ENCODE results near the gene ACTN4. TPM values are rescaled to one million over a fixed set of nuclear protein-coding genes. Genes with fewer than 3 reads are reported as not detected.

Gene ACTN4
- total RNA-seq, 2 experiments from 2014 or later = 337 to 354 TPM

DNA sequence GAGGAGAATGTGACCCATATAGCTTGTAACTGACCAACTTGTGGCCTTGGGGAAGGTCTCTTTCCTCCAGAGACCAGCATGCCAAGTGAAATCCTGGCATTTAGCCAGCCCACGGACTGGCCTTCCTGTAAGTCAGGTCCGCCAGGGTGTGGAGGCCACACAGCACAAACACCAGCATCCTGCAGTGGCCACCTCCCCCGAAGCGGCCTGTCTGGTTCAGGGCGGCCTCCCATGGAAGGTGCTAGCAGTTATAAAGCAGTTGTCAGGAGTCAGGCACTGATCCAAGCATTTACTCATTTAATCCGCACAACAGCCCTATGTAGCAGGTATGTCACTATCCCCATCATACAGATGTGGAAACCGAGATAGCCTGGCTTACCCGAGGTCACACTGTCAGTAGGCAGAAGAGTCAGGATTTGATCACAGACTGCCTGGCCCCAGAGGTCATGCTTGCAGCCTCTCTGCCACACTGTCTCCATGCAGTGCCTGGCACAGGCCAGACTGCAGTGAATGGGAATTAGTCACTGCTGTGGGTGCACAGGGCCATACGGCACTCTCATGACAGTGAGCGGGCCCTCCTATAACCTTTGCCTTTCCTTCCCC, 60.2 kb downstream of the ACTN4 start:
- no peaks in the 10 kb centered on the region for H3K27me3 Mint-ChIP-seq
- H3K9me3 Mint-ChIP-seq = no peaks in the 10 kb centered on the region
- ChIA-PET POLR2A (no interaction called here), CTCF (no interaction called here)
- no peak overlapping the region for H3K4me3 Mint-ChIP-seq
- H3K27ac Mint-ChIP-seq = no peak overlapping the region
- DNase-seq = no peak
- peaks cover 32% of the 10 kb centered on the region for H3K36me3 Mint-ChIP-seq (ENCODE audit: low read depth)
- no peaks in the 10 kb centered on the region for H3K4me1 Mint-ChIP-seq

- CTCF ChIA-PET = no interaction called here
- POLR2A ChIA-PET = no interaction called here
- no peak for DNase-seq
- H3K36me3 Mint-ChIP-seq (ENCODE audit: low read depth) = peaks cover 34% of the 10 kb centered on the region
- H3K9me3 Mint-ChIP-seq = no peaks in the 10 kb centered on the region
- H3K4me1 Mint-ChIP-seq = no peaks in the 10 kb centered on the region
- no peak overlapping the region for H3K27ac Mint-ChIP-seq
- no peaks in the 10 kb centered on the region for H3K27me3 Mint-ChIP-seq
- H3K4me3 Mint-ChIP-seq = no peak overlapping the region
Measured at GRCh38 chr19:38708413-38709024, 61.1 kb downstream of the ACTN4 start.

DNA sequence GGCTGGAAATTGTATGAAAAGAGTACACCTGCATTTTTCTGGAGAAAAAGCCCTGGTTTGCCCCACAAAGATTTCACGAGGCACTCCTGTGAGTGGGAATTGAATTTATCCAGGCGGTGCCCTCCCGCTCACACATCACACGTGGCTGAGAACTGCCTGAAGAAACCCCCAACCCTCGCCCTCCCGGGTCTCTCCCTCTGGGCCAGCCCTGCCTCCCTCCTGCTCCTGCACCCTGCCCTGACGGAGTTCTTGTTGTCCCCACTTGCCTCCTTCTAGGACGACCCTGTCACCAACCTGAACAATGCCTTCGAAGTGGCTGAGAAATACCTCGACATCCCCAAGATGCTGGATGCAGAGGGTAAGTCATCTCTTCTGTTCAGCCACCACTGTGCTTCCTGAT, 61.7 kb downstream of the ACTN4 start:
- no peak for DNase-seq
- ChIA-PET POLR2A (no interaction called here), CTCF (no interaction called here)
- Mint-ChIP-seq H3K27me3 (no peaks in the 10 kb centered on the region), H3K27ac (no peak overlapping the region), H3K4me3 (no peak overlapping the region), H3K9me3 (no peaks in the 10 kb centered on the region), H3K36me3 (ENCODE audit: low read depth) (peaks cover 30% of the 10 kb centered on the region), H3K4me1 (no peaks in the 10 kb centered on the region)

DNA sequence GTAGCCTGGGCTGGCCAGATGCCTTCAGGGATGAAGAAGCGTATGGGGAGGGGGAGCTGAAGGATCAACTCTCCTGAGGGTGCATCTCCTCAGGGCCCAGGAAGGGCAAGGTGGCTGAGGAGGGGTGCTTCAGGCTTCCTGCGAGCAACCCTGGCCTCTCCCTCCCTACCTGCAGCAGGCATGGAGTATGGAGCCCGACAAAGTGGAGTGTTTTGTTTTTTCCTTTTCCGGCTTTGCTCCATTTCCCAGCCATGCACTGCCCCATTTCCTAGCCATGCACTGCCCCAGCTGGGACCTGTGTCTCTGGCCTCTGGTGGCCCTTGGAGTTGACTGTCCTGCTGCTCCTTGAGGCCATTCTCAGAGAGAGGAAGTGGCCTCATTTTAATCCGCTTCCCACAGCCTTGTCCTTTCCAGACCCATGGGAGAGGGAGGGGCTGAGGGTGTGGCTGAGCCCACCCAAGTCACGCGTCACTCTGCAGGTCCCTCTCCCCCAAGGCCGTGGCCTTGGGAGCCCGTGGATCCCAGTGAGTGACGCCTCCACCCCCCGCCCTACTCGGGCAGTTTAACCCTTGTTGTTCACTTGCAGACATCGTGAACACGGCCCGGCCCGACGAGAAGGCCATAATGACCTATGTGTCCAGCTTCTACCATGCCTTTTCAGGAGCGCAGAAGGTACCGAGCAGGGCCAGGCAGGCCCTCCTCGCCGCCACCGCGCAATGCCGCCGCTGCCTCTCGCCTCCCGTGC, 62.4 kb downstream of the ACTN4 start:
- CTCF ChIA-PET = interaction anchor here (0.6 to 2.7 kb wide), 2 partner anchors 54 to 220 kb away, joined by 3 to 9 read pairs; partner anchors contain the start of genes MRPS12 and SARS2
- Mint-ChIP-seq H3K4me3 (no peak overlapping the region), H3K9me3 (no peaks in the 10 kb centered on the region), H3K27ac (no peak overlapping the region), H3K27me3 (no peaks in the 10 kb centered on the region), H3K4me1 (no peaks in the 10 kb centered on the region), H3K36me3 (ENCODE audit: low read depth) (peaks cover 30% of the 10 kb centered on the region)
- DNase-seq = no peak
- POLR2A ChIA-PET = no interaction called here

- Mint-ChIP-seq H3K27me3 (no peaks in the 10 kb centered on the region), H3K36me3 (ENCODE audit: low read depth) (peaks cover 33% of the 10 kb centered on the region), H3K4me1 (no peaks in the 10 kb centered on the region), H3K9me3 (no peaks in the 10 kb centered on the region), H3K4me3 (no peak overlapping the region), H3K27ac (peak overlapping the region; percentile 57)
- ChIA-PET CTCF (interaction anchor here (2.7 kb wide), 1 partner anchor 219 kb away, joined by 9 read pairs; the partner anchor contains the start of genes MRPS12 and SARS2), POLR2A (no interaction called here)
- DNase-seq = no peak
Measured at GRCh38 chr19:38710416-38710702, 62.9 kb downstream of the ACTN4 start.

DNA sequence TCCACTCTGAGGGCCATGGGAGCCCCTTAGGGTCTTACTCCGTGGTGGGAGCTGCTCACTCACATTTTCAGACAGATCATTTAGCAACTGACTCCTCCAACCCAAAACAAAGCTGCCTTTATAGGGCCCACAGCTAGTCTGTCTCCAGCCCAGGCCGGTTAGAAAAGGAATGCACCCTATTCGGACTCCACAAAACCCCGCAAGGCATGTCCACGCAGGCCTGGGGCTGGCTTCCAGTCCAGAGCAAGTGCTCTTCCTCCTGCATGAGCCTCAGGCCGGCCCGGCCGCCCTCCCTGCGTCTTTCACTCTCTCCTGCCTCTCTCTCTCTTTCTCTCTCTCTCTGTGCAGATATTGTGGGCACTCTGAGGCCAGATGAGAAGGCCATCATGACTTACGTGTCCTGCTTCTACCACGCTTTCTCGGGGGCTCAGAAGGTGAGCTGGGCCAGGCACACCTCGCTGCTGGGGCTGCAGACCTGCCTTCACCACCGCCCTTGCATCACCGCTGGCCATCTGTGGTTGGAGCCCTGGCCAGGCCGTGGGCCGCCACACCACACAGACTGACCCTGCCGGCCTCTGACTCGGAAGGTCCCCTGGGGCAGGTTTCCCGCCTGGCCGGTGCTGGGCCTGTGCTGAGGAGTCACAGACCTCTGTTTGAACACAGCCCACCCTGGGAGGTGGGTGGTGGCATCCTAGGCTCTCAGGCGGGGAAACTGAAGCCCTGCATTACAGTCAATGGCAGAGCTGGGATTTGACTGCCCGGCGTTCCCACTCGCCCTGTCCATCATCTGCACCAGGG, 63.7 kb downstream of the ACTN4 start:
- H3K27me3 Mint-ChIP-seq = no peaks in the 10 kb centered on the region
- CTCF ChIA-PET = interaction anchor here (0.6 to 2.7 kb wide), 3 partner anchors 158 to 275 kb away, joined by 3 to 9 read pairs (median 4); partner anchors contain the start of genes MRPS12 and SARS2
- DNase-seq = no peak
- peaks cover 26% of the 10 kb centered on the region for H3K36me3 Mint-ChIP-seq (ENCODE audit: low read depth)
- H3K4me3 Mint-ChIP-seq = no peak overlapping the region
- H3K4me1 Mint-ChIP-seq = no peaks in the 10 kb centered on the region
- H3K27ac Mint-ChIP-seq = peak overlapping the region; percentile 57
- POLR2A ChIA-PET = no interaction called here
- no peaks in the 10 kb centered on the region for H3K9me3 Mint-ChIP-seq

- H3K27me3 Mint-ChIP-seq = no peaks in the 10 kb centered on the region
- ChIA-PET POLR2A (no interaction called here), CTCF (interaction anchor here (0.9 to 2.7 kb wide), 2 partner anchors 157 to 218 kb away, joined by 4 to 9 read pairs; partner anchors contain the start of genes MRPS12 and SARS2)
- no peak for DNase-seq
- H3K4me1 Mint-ChIP-seq = no peaks in the 10 kb centered on the region
- H3K9me3 Mint-ChIP-seq = no peaks in the 10 kb centered on the region
- H3K36me3 Mint-ChIP-seq (ENCODE audit: low read depth) = peaks cover 26% of the 10 kb centered on the region
- no peak overlapping the region for H3K27ac Mint-ChIP-seq
- H3K4me3 Mint-ChIP-seq = no peak overlapping the region
Measured at GRCh38 chr19:38711726-38712153, 64.3 kb downstream of the ACTN4 start.

- Mint-ChIP-seq H3K36me3 (ENCODE audit: low read depth) (peaks cover 24% of the 10 kb centered on the region), H3K27me3 (no peaks in the 10 kb centered on the region), H3K4me3 (no peak overlapping the region), H3K4me1 (no peaks in the 10 kb centered on the region), H3K27ac (no peak overlapping the region), H3K9me3 (no peaks in the 10 kb centered on the region)
- no peak for DNase-seq
- POLR2A ChIA-PET = no interaction called here
- CTCF ChIA-PET = interaction anchor here (0.9 to 2.7 kb wide), 2 partner anchors 157 to 217 kb away, joined by 4 to 9 read pairs; partner anchors contain the start of genes MRPS12 and SARS2
Measured at GRCh38 chr19:38712161-38712748, 64.8 kb downstream of the ACTN4 start.

- Mint-ChIP-seq H3K36me3 (ENCODE audit: low read depth) (peaks cover 21% of the 10 kb centered on the region), H3K4me1 (no peaks in the 10 kb centered on the region), H3K4me3 (no peak overlapping the region), H3K27ac (no peak overlapping the region), H3K9me3 (no peaks in the 10 kb centered on the region), H3K27me3 (no peaks in the 10 kb centered on the region)
- DNase-seq = no peak
- ChIA-PET POLR2A (no interaction called here), CTCF (no interaction called here)
Measured at GRCh38 chr19:38713227-38713649, 65.8 kb downstream of the ACTN4 start.

DNA sequence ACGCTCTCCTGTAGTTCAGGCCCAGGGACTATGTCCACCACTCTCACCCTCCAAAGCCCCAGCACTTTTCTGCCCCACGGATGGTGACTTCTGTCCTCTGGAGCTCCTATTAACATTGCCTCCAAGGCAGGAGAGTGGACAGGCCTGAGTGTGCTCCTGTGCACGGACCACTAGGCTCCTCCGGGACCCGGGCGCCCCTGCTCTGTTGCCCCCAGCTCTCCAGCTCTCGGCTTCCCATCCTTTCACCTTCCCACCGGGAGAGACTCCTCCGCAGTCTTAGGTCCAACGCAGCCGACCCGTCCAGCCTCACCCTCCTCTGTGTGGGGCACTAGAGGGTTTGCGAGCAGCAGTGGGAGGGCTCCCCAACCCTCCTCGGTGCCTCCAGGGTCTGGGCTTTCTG, 66.4 kb downstream of the ACTN4 start:
- Mint-ChIP-seq H3K27me3 (no peaks in the 10 kb centered on the region), H3K36me3 (ENCODE audit: low read depth) (peaks cover 25% of the 10 kb centered on the region), H3K4me3 (no peak overlapping the region), H3K27ac (no peak overlapping the region), H3K9me3 (no peaks in the 10 kb centered on the region), H3K4me1 (no peaks in the 10 kb centered on the region)
- ChIA-PET POLR2A (no interaction called here), CTCF (interaction anchor here (0.6 kb wide), 1 partner anchor 25 kb away, joined by 3 read pairs; no protein-coding TSS in a partner anchor)
- DNase-seq = no peak

DNA sequence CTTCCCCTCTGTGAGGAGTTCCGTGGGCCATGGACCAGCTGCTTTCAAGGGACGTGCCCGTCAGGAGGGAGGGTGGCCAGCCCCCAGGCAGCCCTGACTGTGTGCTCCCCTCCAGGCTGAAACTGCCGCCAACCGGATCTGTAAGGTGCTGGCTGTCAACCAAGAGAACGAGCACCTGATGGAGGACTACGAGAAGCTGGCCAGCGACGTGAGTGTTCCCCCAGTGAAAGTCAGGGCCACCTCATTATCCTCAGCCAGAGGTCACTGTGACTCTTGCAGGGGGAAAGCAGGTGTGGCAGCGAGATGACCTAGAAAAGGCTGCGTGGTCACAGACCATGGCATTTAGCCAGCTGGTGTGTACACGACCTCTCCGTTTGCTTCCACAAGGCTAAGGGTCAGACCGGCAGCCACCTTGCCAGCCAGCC, 66.9 kb downstream of the ACTN4 start:
- Mint-ChIP-seq H3K27me3 (no peaks in the 10 kb centered on the region), H3K4me1 (no peaks in the 10 kb centered on the region), H3K27ac (peak overlapping the region; percentile 50), H3K36me3 (ENCODE audit: low read depth) (peaks cover 23% of the 10 kb centered on the region), H3K4me3 (no peak overlapping the region), H3K9me3 (no peaks in the 10 kb centered on the region)
- DNase-seq = no peak
- POLR2A ChIA-PET = no interaction called here
- CTCF ChIA-PET = interaction anchor here (0.6 to 1.6 kb wide), 2 partner anchors 12 to 26 kb away, joined by 3 to 7 read pairs; no protein-coding TSS in a partner anchor

DNA sequence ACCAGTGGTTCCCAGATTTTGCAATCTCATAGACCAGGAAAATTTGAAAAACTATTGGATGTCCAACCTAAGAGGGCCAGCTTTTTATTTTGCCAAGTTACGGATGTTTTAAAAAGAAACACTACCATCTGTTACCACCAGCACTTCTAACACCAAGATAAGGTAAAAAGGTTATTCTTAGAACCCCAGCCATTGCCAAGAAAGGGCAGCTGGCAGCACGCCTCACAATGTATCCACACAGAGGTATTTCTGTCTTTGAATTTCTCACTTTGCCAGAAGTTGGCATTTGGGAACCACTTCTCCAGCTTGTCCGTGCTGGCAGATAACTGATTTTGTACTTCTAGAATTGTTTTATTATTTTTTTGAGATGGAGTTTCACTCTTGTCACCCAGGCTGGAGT, 68.1 kb downstream of the ACTN4 start:
- CTCF ChIA-PET = interaction anchor here (0.5 to 2.1 kb wide), 3 partner anchors 11 to 209 kb away, joined by 3 to 7 read pairs (median 5); partner anchors contain the start of gene ACTN4
- H3K27me3 Mint-ChIP-seq = no peaks in the 10 kb centered on the region
- peaks cover 18% of the 10 kb centered on the region for H3K36me3 Mint-ChIP-seq (ENCODE audit: low read depth)
- H3K27ac Mint-ChIP-seq = no peak overlapping the region
- H3K4me3 Mint-ChIP-seq = no peak overlapping the region
- H3K9me3 Mint-ChIP-seq = no peaks in the 10 kb centered on the region
- no peak for DNase-seq
- POLR2A ChIA-PET = no interaction called here
- H3K4me1 Mint-ChIP-seq = no peaks in the 10 kb centered on the region
